ENCODE data around the gene EML4.
"Not testable (repeated sequence)": the region's sequence is repeated elsewhere in the genome, so short reads cannot be mapped to it uniquely, and the experiment has no call there.

EML4 gene

GRCh38 chr2:42241517-42241916, 72.4 kb downstream of the EML4 start:
- H3K4me3 ChIP-seq (ENCODE audit: low read length), result no peak overlapping the region
- DNase-seq (ENCODE audit: low read depth, low spot score), result no peak

- no peak overlapping the region for H3K4me3 ChIP-seq (ENCODE audit: low read length)
- DNase-seq (ENCODE audit: low read depth, low spot score), result no peak
Measured at GRCh38 chr2:42243297-42243696, 74.1 kb downstream of the EML4 start.

- no peak for DNase-seq (ENCODE audit: low read depth, low spot score)
- no peak overlapping the region for H3K4me3 ChIP-seq (ENCODE audit: low read length)
Measured at GRCh38 chr2:42244520-42244919, 75.4 kb downstream of the EML4 start.

GRCh38 chr2:42245396-42245795, 76.2 kb downstream of the EML4 start:
- no peak for DNase-seq (ENCODE audit: low read depth, low spot score)
- no peak overlapping the region for H3K4me3 ChIP-seq (ENCODE audit: low read length)

GRCh38 chr2:42246562-42246961, 77.4 kb downstream of the EML4 start:
- H3K4me3 ChIP-seq (ENCODE audit: low read length), result no peak overlapping the region
- no peak for DNase-seq (ENCODE audit: low read depth, low spot score)

GRCh38 chr2:42248846-42249245, 79.7 kb downstream of the EML4 start:
- no peak for DNase-seq (ENCODE audit: low read depth, low spot score)
- no peak overlapping the region for H3K4me3 ChIP-seq (ENCODE audit: low read length)

GRCh38 chr2:42249284-42249683, 80.1 kb downstream of the EML4 start:
- no peak for DNase-seq (ENCODE audit: low read depth, low spot score)
- H3K4me3 ChIP-seq (ENCODE audit: low read length), result no peak overlapping the region

- no peak overlapping the region for H3K4me3 ChIP-seq (ENCODE audit: low read length)
- DNase-seq (ENCODE audit: low read depth, low spot score), result no peak
Measured at GRCh38 chr2:42249887-42250286, 80.7 kb downstream of the EML4 start.

GRCh38 chr2:42250925-42251324, 81.8 kb downstream of the EML4 start:
- no peak for DNase-seq (ENCODE audit: low read depth, low spot score)
- H3K4me3 ChIP-seq (ENCODE audit: low read length), result no peak overlapping the region

GRCh38 chr2:42252464-42252863, 83.3 kb downstream of the EML4 start:
- no peak for DNase-seq (ENCODE audit: low read depth, low spot score)
- no peak overlapping the region for H3K4me3 ChIP-seq (ENCODE audit: low read length)

GRCh38 chr2:42254186-42254895, 85.2 kb downstream of the EML4 start:
- DNase-seq (ENCODE audit: low read depth, low spot score), result no peak
- no peak overlapping the region for H3K4me3 ChIP-seq (ENCODE audit: low read length)

GRCh38 chr2:42256505-42256904, 87.4 kb downstream of the EML4 start:
- H3K4me3 ChIP-seq (ENCODE audit: low read length), result no peak overlapping the region
- DNase-seq (ENCODE audit: low read depth, low spot score), result no peak

- DNase-seq (ENCODE audit: low read depth, low spot score), result no peak
- no peak overlapping the region for H3K4me3 ChIP-seq (ENCODE audit: low read length)
Measured at GRCh38 chr2:42261518-42262195, 92.5 kb downstream of the EML4 start.

- DNase-seq (ENCODE audit: low read depth, low spot score), result no peak
- no peak overlapping the region for H3K4me3 ChIP-seq (ENCODE audit: low read length)
Measured at GRCh38 chr2:42266236-42266635, 97.1 kb downstream of the EML4 start.

GRCh38 chr2:42267530-42267929, 98.4 kb downstream of the EML4 start:
- H3K4me3 ChIP-seq (ENCODE audit: low read length), result no peak overlapping the region
- DNase-seq (ENCODE audit: low read depth, low spot score), result no peak

- H3K4me3 ChIP-seq (ENCODE audit: low read length), result no peak overlapping the region
- DNase-seq (ENCODE audit: low read depth, low spot score), result no peak
Measured at GRCh38 chr2:42268528-42269151, 99.5 kb downstream of the EML4 start.

GRCh38 chr2:42270757-42271156, 101.6 kb downstream of the EML4 start:
- no peak for DNase-seq (ENCODE audit: low read depth, low spot score)
- no peak overlapping the region for H3K4me3 ChIP-seq (ENCODE audit: low read length)

GRCh38 chr2:42271246-42271645, 102.1 kb downstream of the EML4 start:
- DNase-seq (ENCODE audit: low read depth, low spot score); H3K4me3 ChIP-seq (ENCODE audit: low read length): not testable (repeated sequence)

- no peak overlapping the region for H3K4me3 ChIP-seq (ENCODE audit: low read length)
- no peak for DNase-seq (ENCODE audit: low read depth, low spot score)
Measured at GRCh38 chr2:42274863-42275262, 105.7 kb downstream of the EML4 start.

GRCh38 chr2:42281416-42282081, 112.4 kb downstream of the EML4 start:
- no peak overlapping the region for H3K4me3 ChIP-seq (ENCODE audit: low read length)
- DNase-seq (ENCODE audit: low read depth, low spot score), result no peak
